ENCODE results near the gene FBLN7.

FBLN7 gene

GRCh38 chr2:112170495-112170894 is 32.3 kb downstream of the FBLN7 start:
- Histone ChIP-seq H3K9me3 (ENCODE audit: control insufficient read depth, insufficient read depth, low read depth, low read length) (no peaks in the 10 kb centered on the region), H3K4me1 (ENCODE audit: control insufficient read depth, insufficient read depth, low read length) (no peaks in the 10 kb centered on the region), H3K36me3 (ENCODE audit: control insufficient read depth in 2 of 2, insufficient read depth in 1 of 2, low read length in 2 of 2) (no peaks in the 10 kb centered on the region), H3K4me3 (ENCODE audit: low read depth, low read length) (no peak overlapping the region), H3K27ac (ENCODE audit: extremely low read depth, low read depth, low read length) (no peak overlapping the region)
- TF ChIP-seq PRDM2 (tag by site-specific recombination; IDR thresholded peaks at IDR 0.05; ENCODE audit: borderline replicate concordance) (no peak), TSHZ1 (tag by site-specific recombination; IDR thresholded peaks at IDR 0.05; ENCODE audit: borderline replicate concordance) (no peak), ZFP3 (tag by site-specific recombination; IDR thresholded peaks at IDR 0.05; ENCODE audit: low read depth) (no peak), ZNF10 (tag by site-specific recombination; IDR thresholded peaks at IDR 0.05) (no peak), ELK4 (IDR thresholded peaks at IDR 0.05; ENCODE audit: borderline replicate concordance, low read depth, low read length) (no peak), ZNF266 (tag by site-specific recombination; IDR thresholded peaks at IDR 0.05; ENCODE audit: low read depth) (no peak), ZNF211 (tag by site-specific recombination; IDR thresholded peaks at IDR 0.05; ENCODE audit: low read depth) (no peak), ZNF48 (tag by site-specific recombination; IDR thresholded peaks at IDR 0.05) (no peak), ZXDB (tag by site-specific recombination; IDR thresholded peaks at IDR 0.05) (no peak), ZSCAN23 (tag by site-specific recombination; IDR thresholded peaks at IDR 0.05) (no peak), ZBTB6 (tag by site-specific recombination; IDR thresholded peaks at IDR 0.05) (no peak), ZSCAN18 (tag by site-specific recombination; IDR thresholded peaks at IDR 0.05) (no peak)
- ChIA-PET CTCF (no interaction called here), POLR2A (no interaction called here)

Measured in HEK293 (cell line).